Ureter (tissue), 1 donor: Measurements from ENCODE around the gene MSL3. TPM values are rescaled to one million over a fixed set of nuclear protein-coding genes. Genes with fewer than 3 reads are reported as not detected.

Source experiments
- DNase-seq: peaks from one replicate; pipeline ENCODE4 v3.0.0-alpha.2; 2020; ENCODE audit warnings: low spot score
- total RNA-seq: library from RNA; stranded (reverse); gene quantifications from one replicate; pipeline ENCODE4 v1.2.4, GENCODE V29; 2023
- donor health status: DM: yes; HTN: yes; CAD: no.

Gene MSL3
- total RNA-seq, 1 donor from 2014 or later: 22.8 TPM

DNA sequence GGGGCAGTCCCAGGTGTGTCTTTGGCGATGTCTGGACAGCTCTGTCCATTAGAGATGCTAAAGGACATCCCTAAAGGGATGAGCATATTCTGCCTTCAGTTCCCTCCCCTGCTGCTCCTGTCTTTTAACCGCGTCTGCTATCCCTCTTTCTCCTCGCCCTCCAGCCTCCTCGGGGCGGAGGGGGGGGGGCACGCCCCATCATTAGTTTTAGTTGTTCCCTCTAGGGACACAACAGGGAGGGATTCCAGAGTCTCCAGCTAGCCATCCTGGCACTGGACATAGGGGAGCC, 1.1 kb downstream of the MSL3 start:
- no peak for DNase-seq

DNA sequence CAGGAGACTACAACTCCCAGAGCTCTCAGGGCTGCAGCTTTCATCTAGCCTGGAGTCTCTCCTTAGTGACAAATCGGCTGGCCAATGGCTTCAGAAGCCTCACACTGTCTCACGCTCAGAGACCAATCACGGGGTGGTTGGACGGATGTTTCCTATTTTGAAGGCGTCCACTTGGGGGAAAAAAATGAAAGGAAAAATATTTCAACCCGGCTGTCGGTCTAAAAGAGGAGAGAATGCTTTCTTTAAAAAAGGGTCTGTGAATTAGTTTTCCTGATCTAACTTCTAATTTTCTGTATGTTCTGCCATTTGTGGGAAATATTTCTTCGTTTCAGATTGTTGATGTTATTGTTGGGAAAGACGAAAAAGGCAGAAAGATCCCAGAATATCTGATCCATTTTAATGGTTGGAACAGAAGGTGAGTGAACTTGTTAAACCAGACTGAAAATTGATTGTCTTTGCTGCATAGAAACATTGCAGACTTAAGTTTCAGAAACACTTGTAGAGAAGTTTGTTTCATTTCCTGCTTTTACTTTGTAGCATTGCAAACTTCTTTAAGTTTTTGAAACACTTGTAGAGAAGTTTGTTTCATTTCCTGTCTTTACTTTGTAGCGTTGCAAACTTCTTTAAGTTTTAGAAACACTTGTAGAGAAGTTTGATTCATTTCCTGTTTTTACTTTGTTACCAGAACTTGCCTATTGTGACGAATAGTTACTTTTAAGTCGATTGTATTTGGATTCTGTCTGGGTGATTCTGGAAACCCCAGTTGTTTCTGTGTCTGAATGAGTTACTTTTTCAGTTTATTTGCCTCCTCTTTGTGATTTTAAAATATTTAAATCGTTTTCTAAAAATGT, 1.6 kb downstream of the MSL3 start:
- DNase-seq: peak; percentile 86

DNA sequence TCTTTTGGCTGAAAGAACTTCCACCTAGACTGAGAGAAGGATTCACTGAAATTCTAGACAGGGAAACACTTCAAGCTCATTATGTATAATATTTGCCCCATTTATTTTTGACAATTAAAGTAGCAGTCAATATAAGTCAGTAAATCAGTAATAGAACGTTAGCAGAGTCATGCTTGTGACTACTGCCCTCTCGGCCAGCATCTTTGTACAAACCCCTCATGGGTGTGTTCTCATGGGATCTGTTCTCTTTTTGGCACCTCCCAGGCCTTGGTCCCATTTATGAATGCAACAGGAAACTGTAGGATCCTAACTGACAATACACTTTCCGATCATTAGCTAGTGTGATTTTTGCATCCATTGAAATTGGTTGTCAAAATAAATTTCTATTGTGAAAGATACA, 2.9 kb downstream of the MSL3 start:
- no peak for DNase-seq

DNA sequence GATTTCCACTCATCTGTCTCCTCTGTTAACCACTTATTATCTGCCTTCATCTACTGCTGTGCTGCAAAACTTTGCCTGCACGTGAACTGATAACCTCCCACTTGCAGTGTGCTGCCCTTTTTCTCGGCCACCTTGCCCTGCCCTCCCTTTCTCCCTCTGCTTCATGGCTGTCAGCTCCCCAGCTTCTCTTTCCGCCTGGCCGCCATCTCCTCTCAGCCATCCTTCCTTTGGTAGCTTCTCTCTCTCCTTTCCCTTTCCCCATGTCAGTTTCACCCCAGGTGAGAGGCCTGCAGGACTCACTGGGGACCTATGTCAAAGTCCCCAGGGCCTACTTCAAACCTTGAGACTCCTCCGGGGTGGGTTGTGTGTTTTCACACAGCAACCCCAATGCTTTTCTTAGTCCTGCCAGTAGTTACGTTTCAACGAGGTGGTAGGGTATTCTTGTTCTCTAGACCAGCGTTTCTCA, 6.6 kb downstream of the MSL3 start:
- no peak for DNase-seq

DNA sequence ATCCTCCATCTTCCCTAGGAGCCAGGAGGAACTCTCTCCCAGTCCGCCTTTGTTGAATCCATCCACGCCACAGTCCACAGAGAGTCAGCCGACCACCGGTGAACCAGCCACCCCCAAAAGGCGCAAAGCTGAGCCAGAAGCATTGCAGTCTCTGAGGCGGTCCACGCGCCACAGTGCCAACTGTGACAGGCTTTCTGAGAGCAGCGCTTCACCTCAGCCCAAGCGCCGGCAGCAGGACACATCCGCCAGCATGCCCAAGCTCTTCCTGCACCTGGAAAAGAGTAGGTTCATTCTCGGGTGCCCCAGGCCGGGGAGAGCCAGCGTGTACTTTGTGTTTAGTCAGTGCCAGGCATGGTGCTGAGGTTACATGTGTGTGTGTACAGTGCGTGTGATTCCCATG, 7.4 kb downstream of the MSL3 start:
- DNase-seq: no peak

DNA sequence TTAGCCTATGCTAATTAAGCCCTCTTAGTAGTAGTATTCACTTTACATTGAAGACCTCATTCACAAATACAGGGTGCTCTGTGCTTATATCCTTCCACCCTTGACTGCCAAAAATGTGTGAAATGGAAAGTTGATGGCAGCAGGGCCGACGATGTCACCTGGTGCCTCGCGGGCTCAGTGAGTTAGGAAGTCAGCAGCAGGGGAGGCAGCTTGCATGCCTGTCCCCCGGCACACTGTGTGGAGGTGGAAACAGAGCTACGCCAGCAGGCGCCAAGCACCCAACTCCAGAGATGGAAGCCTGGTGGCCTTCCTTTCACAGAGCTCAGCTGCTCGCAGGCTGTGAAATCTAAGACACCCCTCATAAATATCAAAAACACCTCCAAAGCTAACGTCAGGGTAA, 8.4 kb downstream of the MSL3 start:
- DNase-seq: no peak

DNA sequence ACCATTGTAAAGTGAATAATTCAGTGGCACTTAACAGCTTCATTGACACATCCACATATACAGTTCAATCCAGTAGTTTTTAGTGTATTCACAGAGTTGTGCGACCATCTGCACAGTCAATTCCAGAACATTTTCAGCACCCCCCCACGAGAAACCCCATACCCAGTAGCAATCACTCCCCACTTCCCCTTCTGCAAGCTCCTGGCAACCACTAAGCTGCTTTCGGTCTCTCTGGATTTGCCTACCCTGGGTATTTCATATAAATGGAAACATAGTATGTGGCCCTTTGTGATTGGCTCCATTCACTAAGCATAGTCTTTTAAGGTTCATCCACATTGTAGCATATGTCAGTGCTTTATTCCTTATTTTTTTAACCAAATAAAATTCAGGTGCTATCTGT, 10.0 kb downstream of the MSL3 start:
- DNase-seq: no peak

DNA sequence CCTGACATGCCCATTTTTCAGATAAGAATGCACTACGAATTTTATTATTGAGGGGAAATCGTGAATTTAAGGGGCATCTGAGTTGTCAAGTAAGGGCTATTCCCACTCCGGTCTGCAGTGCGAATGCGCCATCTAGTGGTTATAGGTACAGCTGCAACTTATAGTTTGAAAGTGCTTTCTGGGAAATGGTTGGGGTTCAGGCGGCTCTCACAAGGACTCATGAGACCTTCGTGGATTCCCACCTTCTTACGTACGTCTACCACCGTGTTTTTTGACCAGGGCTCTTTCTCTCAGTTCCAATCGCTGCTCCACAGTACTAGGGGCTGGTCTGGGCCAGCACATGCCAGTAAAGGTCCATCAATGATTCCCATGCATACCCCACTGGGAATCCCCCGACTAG, 12.3 kb downstream of the MSL3 start:
- no peak for DNase-seq

DNA sequence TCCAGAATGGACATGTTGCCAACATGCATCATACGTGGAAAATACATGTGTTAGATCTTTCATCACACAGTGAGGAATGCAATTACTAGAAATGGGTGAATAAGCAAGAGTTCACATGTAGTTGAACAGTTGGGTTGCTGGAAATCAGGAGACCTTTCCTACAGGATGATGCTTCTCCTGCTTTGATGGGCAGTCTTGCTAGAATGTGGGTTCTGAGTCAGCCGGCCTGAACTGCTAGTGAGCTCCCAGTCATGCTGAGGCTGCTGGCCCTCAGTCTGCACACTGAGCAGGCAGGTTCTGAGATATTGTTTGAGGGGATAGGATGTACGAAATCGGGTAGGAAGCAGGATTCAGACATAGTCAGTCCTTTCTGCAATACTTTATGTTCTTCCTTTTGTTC, 20.2 kb downstream of the MSL3 start:
- no peak for DNase-seq

DNA sequence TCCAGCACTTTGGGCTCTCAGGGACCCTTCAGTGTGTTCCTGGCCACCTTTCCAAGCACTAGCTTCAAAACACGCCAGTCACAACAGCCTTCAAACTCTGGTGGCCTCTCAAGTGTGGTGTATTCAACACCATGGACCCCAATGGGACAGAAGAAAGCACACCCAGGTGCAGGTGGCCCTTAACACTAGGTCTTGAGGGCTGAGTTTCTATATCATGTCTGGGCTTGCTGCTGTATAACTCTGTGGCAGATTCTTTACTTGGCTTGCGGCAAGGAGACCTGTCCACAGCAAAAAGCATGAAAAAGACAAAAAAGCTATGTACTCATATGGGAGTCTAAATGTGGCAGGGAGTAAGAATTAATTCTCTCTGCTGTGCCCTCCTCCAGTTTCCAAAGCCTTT, 23.1 kb downstream of the MSL3 start:
- DNase-seq: no peak

DNA sequence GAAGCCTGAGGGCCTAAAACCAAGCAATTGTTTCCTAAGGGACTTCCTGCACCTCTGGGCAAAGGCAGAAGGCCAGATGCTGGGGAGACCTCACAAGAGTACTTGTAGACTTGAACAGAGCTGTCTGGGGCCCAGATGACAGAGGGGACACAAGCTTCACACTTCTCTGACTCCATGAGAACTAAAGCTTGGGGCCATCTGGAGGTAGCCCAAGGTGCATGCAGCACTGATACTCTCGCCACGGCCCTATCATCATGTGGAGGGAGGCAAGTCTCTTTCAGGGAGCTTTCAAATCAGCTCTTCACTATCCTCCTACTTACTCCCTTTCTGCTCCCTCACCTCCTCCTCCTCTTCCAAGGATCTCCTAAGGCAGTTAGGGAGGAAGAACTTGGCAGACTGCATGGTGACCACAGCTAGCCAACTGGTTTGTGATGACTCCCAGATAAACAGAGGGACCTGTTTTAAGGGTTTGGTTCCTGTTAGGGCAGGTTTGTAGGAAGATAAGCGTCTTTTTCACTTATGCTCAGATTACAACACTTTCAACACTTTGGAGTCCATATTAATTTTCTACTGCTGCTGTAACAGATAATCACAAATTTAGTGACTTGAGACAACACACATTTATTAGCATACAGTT, 23.8 kb downstream of the MSL3 start:
- no peak for DNase-seq

DNA sequence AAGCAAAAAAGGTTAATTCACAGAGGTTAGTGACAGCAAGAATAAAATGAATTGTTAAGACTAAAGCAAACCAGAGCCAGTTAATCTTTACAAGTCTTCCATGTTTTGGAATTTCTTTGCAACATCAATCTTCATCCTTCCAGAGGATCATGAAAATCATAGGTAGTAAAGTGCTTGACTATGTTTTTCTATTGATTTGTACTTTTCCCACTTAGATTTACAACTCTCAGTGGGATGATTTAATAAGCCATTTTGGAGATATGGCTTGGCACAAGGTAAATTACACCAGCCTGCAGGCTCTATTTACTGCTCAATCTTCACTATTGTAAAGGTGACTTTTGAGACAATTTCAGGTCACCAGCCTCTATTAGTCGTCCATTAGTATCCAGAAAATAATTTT, 26.5 kb downstream of the MSL3 start:
- DNase-seq: no peak

DNA sequence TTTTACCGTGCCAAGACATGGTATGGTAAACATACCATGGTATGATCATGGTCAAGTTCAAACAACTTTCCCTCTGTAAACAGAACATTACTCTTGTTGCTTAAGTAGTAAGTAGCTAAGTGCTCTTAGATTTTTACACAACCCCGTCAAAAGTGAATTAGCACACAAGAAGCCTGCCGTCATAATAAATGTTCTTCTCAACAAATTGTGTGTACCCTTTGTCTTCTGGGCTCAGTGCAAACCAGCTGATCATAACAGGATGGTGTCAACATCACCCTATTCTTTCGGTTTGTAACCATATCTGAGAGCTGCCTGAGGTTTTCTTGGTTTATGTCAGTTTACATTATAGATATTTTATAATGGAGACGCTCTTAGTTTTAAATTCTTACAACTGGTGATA, 28.8 kb downstream of the MSL3 start:
- DNase-seq: no peak

DNA sequence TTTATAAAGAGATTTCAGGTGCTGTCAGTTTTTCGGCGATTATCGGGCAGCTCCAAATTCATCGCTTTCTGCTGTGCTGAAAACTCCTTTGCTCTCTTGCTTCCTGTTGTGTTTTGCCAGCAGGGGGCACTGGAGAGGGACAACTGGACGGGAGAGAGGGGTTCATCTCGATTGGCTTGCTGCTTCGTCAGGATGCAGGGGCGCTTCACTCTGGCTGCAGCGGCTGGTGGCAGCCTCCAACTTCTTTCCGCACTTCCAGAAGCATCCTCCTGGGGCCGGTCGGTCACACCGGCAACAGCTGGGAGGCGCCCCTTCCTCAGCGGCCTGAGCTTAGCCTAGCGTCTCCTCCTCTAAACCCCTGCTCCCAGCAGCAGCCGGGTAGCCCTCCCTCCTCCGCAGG, 29.5 kb downstream of the MSL3 start:
- DNase-seq: peak; percentile 67

DNA sequence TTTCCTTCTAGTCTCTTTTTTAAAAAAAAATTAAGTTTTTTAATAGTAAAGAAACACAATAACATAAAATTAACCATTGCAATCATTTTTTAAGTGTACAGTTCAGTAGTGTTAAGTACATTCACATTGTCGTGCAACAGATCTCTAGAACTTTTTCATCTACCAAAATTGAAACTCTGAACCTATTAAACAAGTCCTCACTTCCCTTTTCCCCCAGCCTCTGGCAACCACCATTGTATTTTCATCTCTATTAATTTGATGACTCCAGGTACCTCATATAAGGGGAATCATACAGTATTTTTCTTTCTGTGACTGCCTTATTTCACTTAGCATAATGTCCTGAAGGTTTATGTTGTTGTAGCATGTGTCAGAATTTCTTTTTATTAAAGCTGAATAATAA, 31.8 kb downstream of the MSL3 start:
- no peak for DNase-seq

DNA sequence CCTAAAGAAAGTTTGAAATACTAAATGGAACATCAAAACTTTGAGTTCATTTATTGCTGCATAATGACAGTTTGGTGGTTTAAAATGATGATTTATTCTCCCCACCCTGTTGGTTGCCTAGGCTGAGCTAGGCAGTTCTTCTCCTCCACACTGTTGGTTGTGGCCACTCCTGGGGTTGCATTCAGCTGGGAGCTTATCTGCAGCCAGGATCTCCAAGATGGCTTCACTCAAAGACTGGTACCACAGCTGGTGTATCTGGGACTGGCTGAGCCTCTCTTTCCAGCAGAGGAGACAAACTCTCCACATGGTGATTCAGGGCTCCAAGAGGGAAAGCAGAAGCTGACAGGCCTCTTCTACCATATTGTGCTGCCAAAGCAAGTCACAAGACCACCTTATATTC, 33.1 kb downstream of the MSL3 start:
- no peak for DNase-seq

DNA sequence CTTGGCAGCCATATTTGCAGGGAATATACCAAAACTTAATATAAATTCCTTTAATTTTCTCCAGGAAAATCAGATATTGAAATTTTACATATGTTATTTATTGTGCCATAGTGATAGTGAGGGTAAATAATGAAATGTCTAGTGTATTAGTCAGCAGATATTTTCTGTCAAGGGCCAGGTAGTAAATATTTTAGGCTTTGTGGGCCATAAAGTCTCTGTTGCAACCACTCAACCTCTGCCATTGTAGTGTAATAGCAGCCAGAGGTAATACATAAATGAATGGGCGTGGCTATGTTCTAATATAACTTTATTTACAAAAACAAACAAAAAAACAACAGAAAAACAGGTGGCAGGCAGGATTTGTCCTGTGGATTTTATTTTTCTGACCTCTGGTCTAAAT, 33.5 kb downstream of the MSL3 start:
- no peak for DNase-seq

DNA sequence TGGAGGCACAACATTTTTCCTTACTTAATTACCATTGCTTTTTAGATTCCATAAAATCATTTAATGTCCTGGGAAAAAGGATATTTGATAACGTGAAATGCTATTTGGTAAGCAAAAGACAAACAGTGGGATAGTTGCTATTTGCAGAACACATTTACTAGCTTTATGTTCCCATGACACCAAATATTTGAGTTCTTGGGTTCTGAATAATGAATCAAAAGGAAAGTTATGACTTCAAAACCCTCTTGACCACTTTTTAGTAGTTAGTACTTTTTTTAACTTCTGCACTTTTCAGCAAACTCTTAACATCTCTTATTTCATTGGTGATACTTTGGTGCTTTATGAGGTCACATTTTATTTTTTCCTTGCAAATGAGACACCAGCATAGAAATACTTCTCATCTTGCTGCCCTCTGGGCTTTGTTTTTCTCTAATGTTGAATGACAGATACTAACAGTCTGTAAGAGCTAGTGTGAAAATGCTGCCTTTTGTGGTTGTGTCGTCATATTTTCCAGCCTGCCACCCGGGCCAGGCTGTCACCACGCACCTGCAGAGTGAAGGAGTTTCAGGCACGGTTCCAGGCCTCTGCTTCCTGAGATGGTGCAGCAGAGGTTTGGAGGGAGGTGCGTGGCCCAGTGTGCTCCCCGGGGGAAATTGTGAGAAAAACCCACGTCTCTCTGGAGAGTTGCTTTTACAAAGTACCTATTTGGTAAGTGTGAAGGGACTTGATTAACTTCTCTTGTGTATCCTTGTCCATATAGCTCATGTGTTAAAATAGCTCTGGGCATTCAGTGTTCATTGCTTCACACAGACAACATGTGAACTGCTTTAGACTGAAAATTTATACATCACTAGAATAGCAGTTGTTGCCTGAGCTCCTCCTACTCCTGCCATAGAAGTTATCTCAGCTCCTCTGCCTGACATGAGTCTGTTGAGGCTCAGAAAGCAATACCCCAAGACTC, 34.7 kb downstream of the MSL3 start:
- no peak for DNase-seq

DNA sequence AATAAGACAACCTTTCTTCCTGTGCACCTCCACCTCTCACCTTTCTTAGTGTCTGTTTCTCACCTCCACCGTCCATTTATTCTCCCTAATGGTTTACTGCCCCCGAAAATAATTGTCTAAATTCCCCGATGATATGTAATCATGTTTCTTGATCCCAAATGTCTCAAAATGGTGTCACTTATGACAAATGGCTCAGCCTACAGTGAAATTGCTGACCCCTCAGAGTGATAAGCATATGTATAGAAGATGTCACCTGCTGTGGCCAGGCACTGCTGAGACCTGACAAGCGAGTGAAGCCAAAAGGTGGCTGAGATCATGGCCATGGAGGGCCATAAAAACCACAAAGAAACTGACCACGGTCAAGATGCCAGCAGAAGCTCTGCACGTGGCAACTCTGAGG, 35.7 kb downstream of the MSL3 start:
- DNase-seq: no peak

DNA sequence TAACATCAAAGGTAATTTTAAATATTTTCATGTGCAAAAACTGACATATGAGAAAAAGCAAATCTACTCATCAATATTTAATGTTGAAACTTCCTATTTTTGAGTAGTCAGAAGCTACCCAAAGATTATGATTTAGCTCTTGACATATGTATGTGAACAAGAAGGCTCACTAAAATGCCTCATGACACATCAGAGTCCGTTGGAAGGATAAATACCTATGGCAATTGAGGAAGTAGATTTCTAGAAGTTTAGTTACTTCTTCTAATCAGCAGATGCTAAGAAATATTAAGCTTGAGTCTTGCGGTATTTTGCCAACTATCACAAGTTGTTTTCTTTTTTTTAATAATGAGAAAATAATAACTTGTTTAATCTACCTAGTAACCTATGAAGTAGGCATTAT, 55.3 kb downstream of the MSL3 start:
- no peak for DNase-seq
